ENCODE results near the gene RRAS. TPM values are rescaled to one million over a fixed set of nuclear protein-coding genes. Genes with fewer than 3 reads are reported as not detected.

RRAS gene
- total and polyA plus RNA-seq, 4 donors = 4.1 to 18.5 (median 11.1) TPM

GRCh38 chr19:49658566-49659442, 18.9 kb upstream of the RRAS start:
- TF ChIP-seq MAX (IDR thresholded peaks at IDR 0.05) (no peak), RXRA (IDR thresholded peaks at IDR 0.05) (no peak), SP1 (IDR thresholded peaks at IDR 0.05) (no peak), JUND (IDR thresholded peaks at IDR 0.05) (no peak), EGR1 (IDR thresholded peaks at IDR 0.05; ENCODE audit: low read depth in 2 of 2) (no peak), FOXA2 (IDR thresholded peaks at IDR 0.05) (no peak), RAD21 (IDR thresholded peaks at IDR 0.05) (no peak), NR2F2 (IDR thresholded peaks at IDR 0.05) (no peak)
- WGBS = 95% methylated on average over 12 of the region's 12 CpGs
- no peak for DNase-seq (ENCODE audit: low spot score)
- H3K27me3 ChIP-seq (ENCODE audit: control insufficient read depth in 4 of 4, insufficient read depth in 4 of 4, low read length in 3 of 4) = no peaks in the 10 kb centered on the region
- H3K4me1 ChIP-seq (ENCODE audit: control insufficient read depth in 4 of 4, insufficient read depth in 4 of 4, low read length in 3 of 4) = peaks cover 2 to 8% (median 5%) of the 10 kb centered on the region in 4 donors
- no peaks in the 10 kb centered on the region for H3K9me3 ChIP-seq (ENCODE audit: control insufficient read depth in 4 of 4, low read length in 3 of 4)
- H3K36me3 ChIP-seq (ENCODE audit: control insufficient read depth in 4 of 4, insufficient read depth in 3 of 4, low read depth in 1 of 4, low read length in 3 of 4) = peaks cover 22 to 77% (median 35%) of the 10 kb centered on the region in 4 donors
- no peak overlapping the region for H3K27ac ChIP-seq (ENCODE audit: low read depth in 1 of 2, low read length in 2 of 2)
- no peak overlapping the region for H3K9ac ChIP-seq (ENCODE audit: low read depth in 1 of 2, low read length in 2 of 2)
- no peak overlapping the region for H3K4me3 ChIP-seq (ENCODE audit: low read depth in 1 of 3, low read length in 3 of 3)

- H3K36me3 ChIP-seq (ENCODE audit: control insufficient read depth in 4 of 4, insufficient read depth in 3 of 4, low read depth in 1 of 4, low read length in 3 of 4) = peaks cover 25 to 83% (median 38%) of the 10 kb centered on the region in 4 donors
- H3K27me3 ChIP-seq (ENCODE audit: control insufficient read depth in 4 of 4, insufficient read depth in 4 of 4, low read length in 3 of 4) = no peaks in the 10 kb centered on the region
- peaks cover 0 to 3% (median under 1%) of the 10 kb centered on the region in 4 donors for H3K4me1 ChIP-seq (ENCODE audit: control insufficient read depth in 4 of 4, insufficient read depth in 4 of 4, low read length in 3 of 4)
- H3K9ac ChIP-seq (ENCODE audit: low read depth in 1 of 2, low read length in 2 of 2) = no peak overlapping the region
- no peak overlapping the region for H3K4me3 ChIP-seq (ENCODE audit: low read depth in 1 of 3, low read length in 3 of 3)
- WGBS = 93% methylated on average over 15 of the region's 15 CpGs
- no peak for DNase-seq (ENCODE audit: low spot score)
- TF ChIP-seq REST (IDR thresholded peaks at IDR 0.05) = no peak
- TF ChIP-seq GABPA (IDR thresholded peaks at IDR 0.05 in 1 of 2, conservative IDR thresholded peaks at IDR 0.05 in 1 of 2) = no peak
- no peak for TF ChIP-seq NR2F2 (IDR thresholded peaks at IDR 0.05)
- no peak for TF ChIP-seq RAD21 (IDR thresholded peaks at IDR 0.05)
- TF ChIP-seq MAX (IDR thresholded peaks at IDR 0.05) = no peak
- no peak for TF ChIP-seq YY1 (IDR thresholded peaks at IDR 0.05)
- no peak for TF ChIP-seq HNF4A (conservative IDR thresholded peaks at IDR 0.05)
- TF ChIP-seq CTCF (IDR thresholded peaks at IDR 0.05; ENCODE audit: low read depth, low read length, missing input control) = no peak
- no peak for TF ChIP-seq RXRA (IDR thresholded peaks at IDR 0.05)
- no peak for TF ChIP-seq TAF1 (conservative IDR thresholded peaks at IDR 0.05)
- TF ChIP-seq ZBTB33 (IDR thresholded peaks at IDR 0.05) = no peak
- no peak for TF ChIP-seq HNF4G (IDR thresholded peaks at IDR 0.05)
- no peak for TF ChIP-seq SP1 (IDR thresholded peaks at IDR 0.05)
- no peak for TF ChIP-seq ATF3 (IDR thresholded peaks at IDR 0.05)
- no peak for TF ChIP-seq FOXA2 (IDR thresholded peaks at IDR 0.05)
- TF ChIP-seq JUND (IDR thresholded peaks at IDR 0.05) = no peak
- TF ChIP-seq FOXA1 (IDR thresholded peaks at IDR 0.05) = no peak
- TF ChIP-seq EGR1 (IDR thresholded peaks at IDR 0.05; ENCODE audit: low read depth in 2 of 2) = no peak
- H3K9me3 ChIP-seq (ENCODE audit: control insufficient read depth in 4 of 4, low read length in 3 of 4) = no peaks in the 10 kb centered on the region
- H3K27ac ChIP-seq (ENCODE audit: low read depth in 1 of 2, low read length in 2 of 2) = no peak overlapping the region
These were observed 18.2 kb upstream of the RRAS start for GRCh38 chr19:49658139-49658517.

Data from liver (tissue), 9 donors.